DMS 273 (cell line): ENCODE data around the gene RPS27L.

Experiments
- DNase-seq: peaks from one replicate; lab custom pipeline; 2025; ENCODE audit not compliant: unreplicated experiment; lab: John Stamatoyannopoulos, UW

RPS27L gene

DNA sequence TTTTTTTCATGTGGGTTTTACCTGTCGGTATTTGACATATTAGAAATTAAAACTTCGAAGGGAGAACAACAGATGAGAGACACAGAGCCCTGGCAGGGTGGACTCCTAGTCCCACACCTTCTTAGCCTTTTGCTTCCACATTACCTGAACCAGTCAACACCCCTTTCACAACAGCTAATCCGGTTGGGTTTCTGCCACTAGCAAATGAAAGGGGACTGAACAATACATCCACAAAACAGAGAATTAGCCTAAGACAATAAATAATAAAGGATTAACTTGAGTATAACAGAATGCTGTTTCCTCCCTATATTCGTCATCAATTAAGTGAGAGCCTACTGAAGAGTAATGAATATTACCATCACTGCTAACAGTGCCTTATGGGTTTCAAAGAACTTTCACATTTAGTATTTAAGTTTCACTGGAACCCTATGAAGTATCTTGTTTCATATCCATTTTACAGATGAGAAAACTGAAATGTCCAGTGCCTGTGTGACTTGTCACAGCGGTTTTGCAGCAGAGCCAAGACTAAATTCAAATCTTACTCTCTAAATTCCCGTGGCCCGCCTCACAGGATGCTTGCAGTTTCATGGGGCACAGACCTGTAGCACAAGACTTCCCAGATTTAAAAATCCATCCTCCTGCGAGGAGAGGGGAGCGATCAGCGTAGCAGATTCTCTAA lies 31.1 kb upstream of the RPS27L start:
- no peak for DNase-seq

DNA sequence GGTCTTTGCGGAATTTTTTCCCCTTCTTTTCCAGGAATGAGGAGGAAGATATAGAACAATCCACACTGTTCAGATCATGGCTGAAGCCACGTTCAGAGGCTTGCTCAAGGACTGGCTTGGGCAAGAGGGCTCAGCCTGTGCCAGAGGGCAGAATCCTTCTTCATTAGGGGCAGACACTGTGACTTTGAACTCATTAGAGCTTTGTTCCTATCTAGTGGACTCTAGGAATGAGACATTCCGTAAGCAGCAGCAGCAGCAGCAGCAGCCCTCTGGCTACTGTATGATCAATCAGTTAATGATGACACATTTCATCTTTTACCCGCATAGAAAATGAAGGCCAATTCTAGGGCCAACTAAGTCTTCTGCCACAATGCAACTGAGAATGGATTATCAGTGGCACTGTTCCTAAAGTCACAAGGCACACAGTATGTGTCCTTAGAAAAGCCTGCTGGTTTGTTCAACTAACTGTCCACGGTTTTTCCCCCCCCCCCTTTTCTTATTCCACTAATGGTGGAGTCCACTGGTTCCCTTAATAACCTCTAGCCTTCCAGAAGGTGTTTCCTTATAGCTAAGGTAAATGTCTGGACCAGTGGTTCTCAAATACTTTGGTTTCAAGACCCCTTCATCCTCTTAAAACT lies 30.4 kb upstream of the RPS27L start:
- no peak for DNase-seq

DNA sequence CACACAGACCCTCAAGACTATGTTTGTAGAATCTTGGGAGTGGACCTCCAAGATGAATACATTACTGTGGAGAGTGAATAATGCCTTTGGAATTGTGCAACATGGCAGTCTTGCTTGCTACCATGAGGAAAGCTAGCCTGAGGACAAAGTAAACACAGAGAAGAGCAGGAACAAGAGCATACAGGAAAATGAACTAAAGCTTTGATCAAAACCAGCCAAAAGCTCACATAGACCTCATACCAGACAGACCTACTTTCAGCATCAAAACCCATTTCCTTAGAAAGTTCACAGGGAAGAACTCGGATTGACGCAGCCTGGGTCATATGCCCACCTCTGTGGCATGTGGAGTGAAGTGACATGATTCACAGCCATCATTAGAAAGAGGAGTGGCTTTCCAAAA lies 28.8 kb upstream of the RPS27L start:
- DNase-seq = no peak

GRCh38 chr15:63185206-63185605 lies 27.9 kb upstream of the RPS27L start:
- peak; percentile 57 for DNase-seq

DNA sequence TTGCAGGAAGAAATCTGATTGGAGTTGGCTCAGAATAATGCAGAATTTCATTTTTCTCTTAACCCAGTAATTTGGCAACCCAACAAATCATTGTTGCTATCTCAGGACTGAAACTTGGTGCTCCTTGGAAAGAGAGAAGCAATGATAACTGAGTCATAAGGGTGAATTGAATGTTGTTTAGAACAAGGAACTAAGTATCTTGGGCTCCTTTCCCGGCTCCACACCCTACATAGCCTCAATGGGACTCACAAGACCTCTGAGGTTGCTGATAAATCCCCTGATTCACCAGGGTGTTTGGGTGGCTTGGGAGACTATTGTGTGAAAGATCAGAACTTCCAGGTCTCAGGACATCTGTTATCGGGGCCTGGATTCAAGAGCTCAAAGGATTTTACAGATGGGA lies 24.4 kb upstream of the RPS27L start:
- DNase-seq = no peak

- DNase-seq = no peak
Observed at GRCh38 chr15:63180746-63181145, 23.5 kb upstream of the RPS27L start.

DNA sequence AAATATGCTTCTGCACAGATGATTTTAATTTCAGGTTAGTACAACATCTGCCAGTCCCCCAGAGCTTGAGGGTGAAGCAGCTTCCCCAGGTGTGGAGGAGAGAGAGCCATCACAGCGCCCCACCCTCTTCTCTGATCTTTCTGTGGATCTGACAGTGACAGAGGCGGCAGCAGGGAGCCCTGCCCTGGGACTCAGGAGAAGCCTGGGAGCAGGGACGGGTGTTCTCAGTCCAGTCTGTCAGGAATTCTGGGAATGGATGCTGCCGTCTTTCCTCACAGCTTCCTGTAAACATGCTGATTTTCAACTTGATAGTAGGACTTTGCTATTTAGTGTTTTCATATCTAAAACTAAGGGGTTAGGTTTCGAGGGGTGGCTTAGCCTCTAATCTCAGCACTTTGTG lies 20.8 kb upstream of the RPS27L start:
- no peak for DNase-seq

- DNase-seq = no peak
Observed at GRCh38 chr15:63176302-63176701, 19.0 kb upstream of the RPS27L start.

DNA sequence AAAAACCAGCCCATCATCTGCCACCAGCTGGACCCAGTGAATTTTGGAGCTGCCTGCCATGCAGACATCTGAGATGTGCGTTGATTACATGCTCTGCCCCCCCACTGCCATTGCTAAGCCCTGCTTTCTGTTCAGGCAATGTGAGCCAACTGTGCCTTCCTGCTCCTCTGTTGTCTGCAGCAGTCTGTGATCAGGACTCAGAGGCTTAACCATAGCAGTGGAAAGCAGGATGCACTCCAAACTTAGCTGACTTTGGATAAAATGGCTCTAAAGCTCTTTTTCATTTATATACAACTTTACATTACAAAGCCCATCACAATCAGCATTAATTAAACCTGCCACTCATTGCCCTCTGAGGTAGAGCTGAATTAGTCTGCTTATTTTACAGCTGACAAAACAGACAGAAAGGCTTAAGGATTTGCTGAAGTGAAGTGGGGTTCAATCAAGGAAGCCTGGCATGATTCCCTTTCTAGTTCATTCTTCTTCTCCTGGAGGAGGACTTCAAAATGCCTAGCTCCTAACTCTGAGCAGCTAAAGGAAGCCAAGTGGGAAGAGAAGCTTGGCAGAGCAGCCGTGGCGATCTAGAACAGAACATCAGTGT lies 15.7 kb upstream of the RPS27L start:
- DNase-seq = peak; percentile 60

DNA sequence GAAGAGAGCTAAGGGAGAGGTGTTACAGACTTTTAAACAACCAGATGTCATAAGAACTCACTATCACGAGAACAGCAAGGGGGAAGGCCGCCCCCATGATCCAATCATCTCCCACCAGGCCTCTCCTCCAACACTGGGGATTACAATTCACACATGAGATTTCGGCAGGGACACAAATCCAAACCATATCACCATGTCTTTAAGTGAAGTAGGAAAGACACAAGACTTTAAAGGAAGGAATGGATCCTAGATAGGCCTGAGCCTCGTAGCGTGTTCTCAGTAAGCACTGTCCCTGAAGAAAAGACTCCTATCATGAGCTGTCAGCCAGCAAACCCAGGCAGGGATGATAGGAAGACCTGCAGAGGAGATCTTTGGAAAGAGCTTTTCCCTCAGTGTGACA lies 15.1 kb upstream of the RPS27L start:
- no peak for DNase-seq

GRCh38 chr15:63169788-63170187 lies 12.5 kb upstream of the RPS27L start:
- DNase-seq = peak; percentile 11

GRCh38 chr15:63166219-63166618 lies 8.9 kb upstream of the RPS27L start:
- peak; percentile 33 for DNase-seq

- no peak for DNase-seq
Observed at GRCh38 chr15:63165166-63165859, 8.0 kb upstream of the RPS27L start.

- DNase-seq = no peak
Observed at GRCh38 chr15:63163217-63163616, 5.9 kb upstream of the RPS27L start.

GRCh38 chr15:63160638-63161037 lies 3.4 kb upstream of the RPS27L start:
- DNase-seq = no peak

- DNase-seq = peak; percentile 58
Observed at GRCh38 chr15:63157891-63158431, 684 bp upstream of the RPS27L start.

DNA sequence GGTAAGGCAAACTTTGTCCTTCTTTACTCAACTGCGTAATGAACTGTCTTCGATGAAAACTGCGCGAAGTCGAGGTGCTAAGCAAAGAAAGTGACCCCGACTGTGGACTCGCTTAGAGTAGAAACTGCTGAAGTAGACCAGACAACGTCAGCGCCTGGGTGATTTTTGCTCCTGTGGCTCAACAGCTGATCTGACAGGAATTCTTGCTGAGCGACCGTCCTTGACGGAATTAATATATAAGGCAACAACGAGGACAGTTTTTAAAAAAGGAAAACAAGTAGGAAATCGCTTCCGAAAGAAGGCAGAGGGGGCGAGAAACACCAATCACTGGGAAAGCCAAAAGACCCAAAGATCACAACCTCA lies 541 bp downstream of the RPS27L start:
- peak; percentile 51 for DNase-seq

DNA sequence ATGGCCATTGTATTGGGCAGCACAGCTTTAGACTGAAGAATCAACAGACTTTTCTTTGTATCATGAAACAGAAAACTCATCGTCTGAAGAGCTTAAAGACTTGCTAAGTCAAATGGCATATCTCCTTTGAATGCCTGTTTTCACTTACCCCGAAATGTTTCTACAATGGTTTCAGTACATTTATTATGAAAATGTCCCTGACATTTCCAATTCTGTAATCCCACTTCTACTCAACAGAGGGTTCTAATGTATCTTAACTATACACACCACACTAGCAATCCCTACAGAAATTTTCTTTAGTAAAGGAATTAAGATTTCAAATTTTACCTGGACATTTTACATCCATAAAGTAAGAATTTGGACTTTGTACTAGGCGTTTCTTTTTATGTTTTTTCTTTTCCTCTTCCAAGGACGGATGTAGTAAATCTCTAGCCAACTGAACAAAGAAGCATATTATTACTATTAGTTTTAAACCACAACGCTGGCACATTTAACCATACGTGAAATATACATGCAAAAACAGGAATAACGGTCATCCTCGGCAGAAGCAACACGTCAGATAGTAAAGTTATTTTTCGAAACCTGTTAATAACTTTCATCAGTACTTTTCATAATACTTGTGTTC lies 1.1 kb downstream of the RPS27L start:
- DNase-seq = no peak

- DNase-seq = no peak
Observed at GRCh38 chr15:63155486-63155885, 1.8 kb downstream of the RPS27L start.

GRCh38 chr15:63151665-63152064 lies 5.6 kb downstream of the RPS27L start:
- no peak for DNase-seq

DNA sequence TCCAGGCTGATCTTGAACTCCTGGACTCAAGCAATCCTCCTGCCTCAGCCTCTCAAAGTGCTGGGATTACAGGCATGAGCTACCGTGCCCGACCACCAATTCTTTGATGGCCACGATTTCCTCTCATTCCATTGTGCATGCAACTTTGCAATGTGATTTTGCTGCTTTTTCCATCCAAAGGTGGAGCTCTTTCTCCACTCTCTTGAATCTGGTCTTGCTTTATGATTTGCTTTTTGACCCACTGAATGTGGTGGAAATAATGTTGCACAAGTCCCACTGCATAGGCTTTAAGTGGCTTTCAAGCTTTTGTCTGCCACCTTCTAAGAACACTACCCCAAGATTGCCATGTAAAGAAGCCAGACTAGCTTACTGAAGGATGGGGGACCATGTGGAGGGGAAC lies 10.6 kb downstream of the RPS27L start:
- DNase-seq = peak; percentile 6
